IMR-90 (cell line): ENCODE results near the gene RBKS. TPM values are rescaled to one million over a fixed set of nuclear protein-coding genes. Genes with fewer than 3 reads are reported as not detected.
"Not testable (repeated sequence)": the region's sequence is repeated elsewhere in the genome, so short reads cannot be mapped to it uniquely, and the experiment has no call there.

Experiments
- ATAC-seq: fragments of 200-7000 bp; cut with Tn5 transposase; 2 replicates; pipeline ENCODE4 v1.9.1; 2020; ENCODE audit warnings: low read depth, mild to moderate bottlenecking, moderate library complexity
- BruUV-seq: library from RNA; stranded (reverse); fragments of 400-500 nt; replicated peaks from 2 replicates; lab custom pipeline; 2021; lab: Mats Ljungman, UMichigan
- CTCF ChIA-PET: fragments of 300-600 bp; formaldehyde crosslinking; extraction: SDS; loops from one replicate; lab custom pipeline; 2021; ENCODE audit warnings: antibody characterized with exemption; lab: Yijun Ruan, JAX
- POLR2A ChIA-PET: fragments of 300-600 bp; sonication (Branson Sonifier 250); formaldehyde crosslinking; loops from one replicate; lab custom pipeline; 2022; ENCODE audit warnings: antibody characterized with exemption; ENCODE audit not compliant: unreplicated experiment; lab: Charles Lee
- DNase-seq: peaks from one replicate; pipeline ENCODE4 v3.0.0; 2013
- H2AFZ ChIP-seq: replicated peaks from 2 replicates; pipeline ENCODE3; 2013; ENCODE audit warnings: low read length, mild to moderate bottlenecking; ENCODE audit not compliant: poor library complexity
- H2AK5ac ChIP-seq: 2 replicates; pipeline ENCODE4 v1.6.1; 2013; ENCODE audit warnings: low read depth, low read length, inconsistent platforms
- H2AK9ac ChIP-seq: replicated peaks from 2 replicates; pipeline ENCODE3; 2013; ENCODE audit warnings: mild to moderate bottlenecking, low read depth, low read length, moderate library complexity; ENCODE audit not compliant: poor library complexity
- H2BK120ac ChIP-seq: 2 replicates; pipeline ENCODE4 v1.6.1; 2013; ENCODE audit warnings: low read depth, low read length, inconsistent platforms
- H2BK15ac ChIP-seq: 3 replicates; pipeline ENCODE4 v1.6.1; 2013; ENCODE audit warnings: low read depth, low read length, inconsistent platforms
- H2BK20ac ChIP-seq: 2 replicates; pipeline ENCODE4 v1.6.1; 2013; ENCODE audit warnings: low read depth, mild to moderate bottlenecking, inconsistent platforms, low read length, moderate library complexity
- H2BK5ac ChIP-seq: 2 replicates; pipeline ENCODE4 v1.6.1; 2013; ENCODE audit warnings: mild to moderate bottlenecking, low read depth, low read length, inconsistent platforms; ENCODE audit not compliant: poor library complexity, severe bottlenecking
- H3K14ac ChIP-seq: replicated peaks from 2 replicates; pipeline ENCODE4 v1.6.1; 2013; ENCODE audit warnings: low read depth, low read length, inconsistent platforms
- H3K18ac ChIP-seq: 2 replicates; pipeline ENCODE4 v1.6.1; 2013; ENCODE audit warnings: low read depth, low read length, control low read depth
- H3K23ac ChIP-seq: 2 replicates; pipeline ENCODE4 v1.6.1; 2013; ENCODE audit warnings: low read depth, low read length, inconsistent platforms
- H3K27ac ChIP-seq: 2 replicates; pipeline ENCODE4 v1.5.1; 2013; ENCODE audit warnings: mild to moderate bottlenecking, control low read depth, low read length; ENCODE audit not compliant: insufficient read depth
- H3K27me3 ChIP-seq: 2 replicates; pipeline ENCODE4 v1.6.1; 2013; ENCODE audit warnings: low read length; ENCODE audit not compliant: control insufficient read depth, insufficient read depth
- H3K36me3 ChIP-seq: 2 replicates; pipeline ENCODE4 v1.6.1; 2013; ENCODE audit warnings: low read length, mixed read lengths; ENCODE audit not compliant: control insufficient read depth, insufficient read depth
- H3K4ac ChIP-seq: 2 replicates; pipeline ENCODE4 v1.6.1; 2013; ENCODE audit warnings: low read depth, low read length, inconsistent platforms
- H3K4me1 ChIP-seq: 2 replicates; pipeline ENCODE4 v1.6.1; 2013; ENCODE audit warnings: low read length, mixed read lengths; ENCODE audit not compliant: control insufficient read depth, insufficient read depth
- H3K4me2 ChIP-seq: 2 replicates; pipeline ENCODE4 v1.6.1; 2013; ENCODE audit warnings: low read depth, mild to moderate bottlenecking, control low read depth, low read length, moderate library complexity
- H3K4me3 ChIP-seq: 2 replicates; pipeline ENCODE4 v1.5.1; 2013; ENCODE audit warnings: low read depth, mild to moderate bottlenecking, control low read depth, low read length, moderate library complexity; ENCODE audit not compliant: insufficient read depth
- H3K56ac ChIP-seq: 2 replicates; pipeline ENCODE4 v1.6.1; 2013; ENCODE audit warnings: low read length, inconsistent platforms; ENCODE audit not compliant: insufficient read depth; ENCODE audit errors: extremely low read depth
- H3K79me1 ChIP-seq, 2 experiments: 2 replicates each; pipeline ENCODE4 v1.6.1; 2013; ENCODE audit warnings: low read length in 2 of 2, inconsistent platforms in 1 of 2, low read depth in 1 of 2
- H3K9ac ChIP-seq: 2 replicates; pipeline ENCODE4 v1.6.1; 2013; ENCODE audit warnings: low read depth, low read length, control low read depth
- H3K9me1 ChIP-seq: 2 replicates; pipeline ENCODE4 v1.6.1; 2013; ENCODE audit warnings: low read length, inconsistent platforms; ENCODE audit not compliant: insufficient read depth
- H3K9me3 ChIP-seq: 2 replicates; pipeline ENCODE4 v1.6.1; 2013; ENCODE audit warnings: low read length; ENCODE audit not compliant: control insufficient read depth, insufficient read depth
- H4K20me1 ChIP-seq: 2 replicates; pipeline ENCODE4 v1.6.1; 2013; ENCODE audit warnings: low read length, inconsistent platforms; ENCODE audit not compliant: insufficient read depth
- H4K5ac ChIP-seq: 2 replicates; pipeline ENCODE4 v1.6.1; 2013; ENCODE audit warnings: mild to moderate bottlenecking, low read depth, low read length, control low read depth
- H4K8ac ChIP-seq, 2 experiments: 2 replicates each; pipeline ENCODE4 v1.6.1; 2013; ENCODE audit warnings: low read depth in 2 of 2, low read length in 2 of 2, control low read depth in 1 of 2, inconsistent platforms in 1 of 2
- H4K91ac ChIP-seq: 2 replicates; pipeline ENCODE4 v1.6.1; 2013; ENCODE audit warnings: low read depth, low read length, inconsistent platforms; ENCODE audit not compliant: insufficient read depth
- WGBS, 2 experiments: methylation state at CpG; one replicate each; pipeline versions ENCODE4 v1.1.5 to v1.1.7; 2013; ENCODE audit warnings: missing lambda C conversion rate in 2 of 2; ENCODE audit not compliant: insufficient read length in 1 of 2; ENCODE audit errors: extremely low coverage in 2 of 2; 5-methylcytosine and 5-hydroxymethylcytosine counted together
- dilution Hi-C: fragments of 300-500 bp; cut with HindIII; formaldehyde crosslinking; loops from one replicate; pipeline ENCODE4 v1.14.3; 2018; ENCODE audit warnings: low sequenced_read_pairs; ENCODE audit not compliant: unreplicated experiment
- in situ Hi-C: fragments of 300-500 bp; cut with MboI; formaldehyde crosslinking; loops from 3 replicates; pipeline ENCODE4 v1.14.3; 2019; ENCODE audit warnings: low sequenced_read_pairs, inconsistent platforms, mixed read lengths
- intact Hi-C: fragments of 100-400 bp; cut with micrococcal nuclease; formaldehyde crosslinking; loops from 2 replicates; pipeline ENCODE4 v1.10.0; 2022
- polyA plus RNA-seq, 3 experiments: library from polyadenylated mRNA; depleted of rRNA; stranded (reverse); fragments of >200 nt; gene quantifications; 2 replicates each; pipeline ENCODE4 v1.2.3, GENCODE V29; 2012; ENCODE audit warnings: low replicate concordance in 1 of 3
- total RNA-seq: library from RNA; depleted of rRNA; stranded (reverse); fragments of >200 nt; gene quantifications from 2 replicates; pipeline ENCODE4 v1.2.3, GENCODE V29; 2012

The RBKS gene
- total and polyA plus RNA-seq, 2 of the 4 experiments (the other 2 are of a cell fraction): 1.1 to 1.4 TPM

- H3K9me3 ChIP-seq, dilution Hi-C loops, H3K4me2 ChIP-seq, H2BK120ac ChIP-seq, BruUV-seq, in situ Hi-C loops, H3K14ac ChIP-seq, H3K27me3 ChIP-seq, H2AK9ac ChIP-seq, H3K9ac ChIP-seq, H3K79me1 ChIP-seq, H4K5ac ChIP-seq, H2BK5ac ChIP-seq, H3K18ac ChIP-seq, H3K4ac ChIP-seq, H4K8ac ChIP-seq, H3K9me1 ChIP-seq, H3K23ac ChIP-seq, H4K20me1 ChIP-seq, H2AK5ac ChIP-seq, H3K4me3 ChIP-seq, H2BK15ac ChIP-seq, CTCF ChIA-PET, H3K36me3 ChIP-seq, H2BK20ac ChIP-seq, H3K27ac ChIP-seq, intact Hi-C loops, DNase-seq, H3K4me1 ChIP-seq, H4K91ac ChIP-seq, H3K56ac ChIP-seq, H2AFZ ChIP-seq, POLR2A ChIA-PET, ATAC-seq: not testable (repeated sequence)
- no CpG with 5 or more reads among the region's 1 CpG for WGBS, 2 experiments
Measured at GRCh38 chr2:27882584-27882922, 7.6 kb downstream of the RBKS start.

DNA sequence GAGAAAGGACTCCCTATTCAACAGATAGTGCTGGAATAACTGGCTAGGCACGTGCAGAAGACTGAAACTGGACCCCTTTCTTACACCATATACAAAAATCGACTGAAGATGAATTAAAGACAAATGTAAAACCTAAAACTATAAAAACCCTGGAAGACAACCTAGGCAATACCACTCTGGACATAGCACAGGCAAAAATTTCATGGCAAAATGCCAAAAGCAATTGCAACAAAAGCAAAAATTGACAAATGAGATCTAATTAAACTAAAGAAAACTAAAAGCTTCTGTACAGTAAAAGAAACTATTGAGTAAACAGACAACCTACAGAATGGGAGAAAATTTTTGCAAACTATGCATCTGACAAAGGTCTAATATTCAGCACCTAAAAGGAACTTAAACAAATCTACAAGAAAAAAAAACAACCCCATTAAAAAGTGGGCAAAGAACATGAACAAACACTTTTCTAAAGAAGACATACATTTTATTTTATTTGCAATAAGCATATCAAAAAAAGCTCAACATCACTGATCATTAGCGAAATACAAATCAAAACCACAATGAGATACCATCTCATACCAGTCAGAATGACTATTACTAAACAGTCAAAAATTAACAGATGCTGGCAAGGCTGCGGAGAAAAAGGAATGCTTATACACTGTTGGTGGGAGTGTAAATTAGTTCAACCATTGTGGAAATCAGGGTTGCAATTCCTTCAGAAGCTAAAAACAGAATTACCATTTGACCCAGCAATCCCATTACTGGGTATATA is 8.2 kb downstream of the RBKS start:
- H4K91ac ChIP-seq, H3K23ac ChIP-seq, H3K9me1 ChIP-seq, H4K5ac ChIP-seq, H2BK120ac ChIP-seq, ATAC-seq, H3K4me2 ChIP-seq, BruUV-seq, H2BK5ac ChIP-seq, H2AK9ac ChIP-seq, H3K79me1 ChIP-seq, H4K8ac ChIP-seq, H3K27me3 ChIP-seq, H3K4me1 ChIP-seq, DNase-seq, H2AK5ac ChIP-seq, intact Hi-C loops, CTCF ChIA-PET, H3K18ac ChIP-seq, H3K14ac ChIP-seq, H3K36me3 ChIP-seq, H2BK20ac ChIP-seq, H4K20me1 ChIP-seq, H2AFZ ChIP-seq, in situ Hi-C loops, POLR2A ChIA-PET, H3K27ac ChIP-seq, H3K4me3 ChIP-seq, H3K9me3 ChIP-seq, H2BK15ac ChIP-seq, dilution Hi-C loops, H3K4ac ChIP-seq, H3K56ac ChIP-seq, H3K9ac ChIP-seq: not testable (repeated sequence)
- no CpG with 5 or more reads among the region's 4 CpGs for WGBS, 2 experiments
